GM18507 (cell line): ENCODE results near the gene GINM1.

Experiments used
- DNase-seq: peaks from one replicate; pipeline ENCODE4 v3.0.0; 2011; ENCODE audit warnings: low read depth; ENCODE audit not compliant: insufficient read length; ENCODE audit errors: extremely low spot score
- FAIRE-seq: peaks from 2 replicates; lab custom pipeline; 2011; peaks lifted over from hg19 to GRCh38; lab: Jason Lieb, UNC

Gene GINM1

DNA sequence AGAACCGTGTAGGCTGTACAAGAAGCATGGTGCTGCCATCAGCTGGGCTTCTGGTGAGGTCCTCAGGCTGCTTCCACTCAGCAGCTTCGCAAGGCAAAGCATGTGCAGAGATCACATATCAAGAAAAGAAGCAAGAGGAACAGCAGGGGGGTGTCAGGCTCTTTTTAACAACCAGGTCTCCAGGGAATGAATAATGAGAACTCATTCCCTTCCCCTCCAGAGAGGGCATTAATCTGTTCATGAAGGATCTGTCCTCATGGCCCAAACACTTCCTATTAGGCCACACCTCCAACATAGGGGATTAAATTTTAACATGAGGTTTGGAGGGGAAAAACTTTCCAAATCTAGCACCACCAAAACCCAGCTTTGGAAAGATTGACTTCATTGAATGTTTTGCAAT is 20.0 kb downstream of the GINM1 start:
- no peak for DNase-seq
- no peak for FAIRE-seq

DNA sequence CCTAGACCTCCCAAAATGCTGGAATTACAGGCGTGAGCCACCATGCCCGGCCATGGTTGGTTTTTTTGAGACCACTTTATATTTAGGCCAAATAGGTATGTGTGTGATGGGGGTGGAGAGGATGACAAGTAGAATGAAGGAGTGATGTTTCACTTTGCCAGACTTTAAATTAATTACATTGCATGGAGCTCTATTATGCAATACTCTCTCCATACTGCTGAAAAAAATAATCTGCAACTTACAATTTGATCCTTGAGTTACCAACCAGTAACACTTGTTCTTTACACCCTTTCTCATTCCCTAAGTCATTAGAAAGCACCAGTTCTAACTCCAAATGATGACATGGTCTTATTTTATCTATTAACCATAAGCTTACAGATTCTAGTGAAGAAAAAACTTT is 26.8 kb downstream of the GINM1 start:
- FAIRE-seq, result no peak
- no peak for DNase-seq

DNA sequence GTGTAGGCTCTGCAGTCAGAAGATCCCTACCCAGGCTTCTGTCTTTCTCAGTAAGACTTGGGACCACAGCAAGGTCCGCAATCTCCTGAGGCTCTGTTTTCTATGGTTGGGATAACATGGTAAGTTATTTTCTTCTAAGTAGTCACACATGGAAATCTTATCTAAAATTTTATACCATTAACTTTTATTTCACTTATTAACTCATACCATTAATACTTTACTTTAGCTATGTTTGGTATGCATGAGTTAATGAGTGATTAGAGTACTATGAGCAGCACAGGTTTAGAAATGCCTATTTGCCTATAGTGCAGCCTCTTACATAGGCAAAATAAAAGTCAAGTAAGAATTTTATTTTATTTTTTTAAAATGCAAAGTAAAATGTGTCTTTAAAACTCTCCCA is 27.2 kb downstream of the GINM1 start:
- FAIRE-seq (no peak), DNase-seq (no peak)

DNA sequence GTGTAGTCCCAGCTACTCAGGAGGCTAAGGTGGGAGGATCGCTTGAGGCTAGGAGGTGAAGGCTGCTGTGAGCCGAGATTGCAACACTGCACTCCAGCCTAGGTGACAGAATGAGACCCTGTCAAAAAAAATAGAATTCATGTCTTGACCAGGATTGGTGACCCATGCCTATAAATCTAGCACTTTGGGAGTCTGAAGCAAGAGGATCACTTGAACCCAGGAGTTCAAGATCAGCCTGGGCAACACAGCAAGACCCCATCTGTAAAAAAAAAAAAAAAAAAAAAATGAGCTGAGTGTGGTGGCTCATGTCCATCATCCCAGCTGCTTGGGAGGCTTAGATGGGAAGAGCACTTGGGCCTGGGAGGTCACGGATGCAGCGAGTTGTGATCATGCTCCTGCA is 34.3 kb downstream of the GINM1 start:
- DNase-seq (no peak), FAIRE-seq (no peak)

DNA sequence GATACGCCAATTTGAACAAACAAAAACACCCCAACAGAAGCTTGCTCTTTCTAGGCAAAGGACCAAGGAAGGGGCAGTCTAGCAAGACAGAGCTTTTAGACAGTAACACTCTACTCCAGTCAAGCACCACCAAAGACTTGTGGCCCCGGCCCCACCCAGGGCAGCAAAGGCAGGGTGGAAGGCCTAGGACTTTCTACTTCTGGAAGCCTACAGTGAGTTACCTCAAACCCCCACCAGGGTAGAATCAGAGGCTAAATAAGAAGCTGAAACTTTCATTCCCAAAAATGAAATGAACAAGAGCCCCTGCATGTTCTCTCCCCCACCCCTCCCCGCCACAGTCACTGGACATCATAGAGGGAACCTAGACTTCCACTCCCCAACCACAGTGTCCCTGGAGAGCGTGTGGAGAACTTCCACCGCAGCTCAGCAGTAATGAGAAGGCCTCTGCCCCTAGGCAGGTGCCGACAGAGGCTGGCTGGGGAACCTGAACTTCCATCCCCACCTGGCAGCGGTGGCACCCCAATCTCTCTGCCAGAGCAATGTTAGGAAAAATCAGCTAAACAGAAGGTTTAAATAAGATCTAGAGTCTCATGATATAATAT is 42.3 kb downstream of the GINM1 start:
- no peak for DNase-seq
- no peak for FAIRE-seq

DNA sequence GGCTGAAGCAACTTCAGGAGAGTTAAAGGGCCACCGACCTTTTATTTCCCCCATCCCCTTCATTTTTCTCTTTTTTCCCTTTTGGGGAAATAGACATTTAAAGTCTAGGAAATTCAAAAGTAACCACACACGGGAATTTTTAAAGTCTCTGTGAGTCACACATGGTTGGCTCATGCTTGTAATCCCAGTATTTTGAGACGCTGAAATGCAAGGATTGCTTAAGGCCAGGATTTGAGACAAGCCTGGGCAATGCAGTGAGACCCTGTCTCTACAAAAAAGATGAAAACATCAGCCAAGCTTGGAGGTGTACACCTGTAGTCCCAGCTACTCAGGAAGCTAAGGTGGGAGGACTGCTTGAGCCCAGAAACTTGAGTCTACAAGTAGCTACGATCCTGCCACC is 48.2 kb downstream of the GINM1 start:
- FAIRE-seq (no peak), DNase-seq (no peak)

DNA sequence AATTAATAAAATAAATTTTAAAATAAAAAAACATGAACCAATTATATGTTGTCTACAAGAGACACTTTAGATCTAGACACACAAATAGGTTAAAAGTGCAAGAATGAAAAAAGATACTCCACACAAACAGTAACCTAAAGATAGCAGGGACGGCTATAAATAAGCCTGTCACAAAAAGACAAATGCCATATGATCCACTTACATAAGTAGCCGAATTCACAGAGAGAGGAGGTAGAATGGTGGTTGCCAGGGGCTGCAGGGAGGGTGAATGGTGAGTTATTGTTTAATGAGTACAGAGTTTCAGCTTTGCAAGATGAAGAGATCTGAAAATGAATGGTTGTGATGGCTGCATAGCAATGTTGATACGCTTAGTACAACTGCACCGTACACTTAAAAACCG is 49.6 kb downstream of the GINM1 start:
- no peak for FAIRE-seq
- DNase-seq, result no peak

DNA sequence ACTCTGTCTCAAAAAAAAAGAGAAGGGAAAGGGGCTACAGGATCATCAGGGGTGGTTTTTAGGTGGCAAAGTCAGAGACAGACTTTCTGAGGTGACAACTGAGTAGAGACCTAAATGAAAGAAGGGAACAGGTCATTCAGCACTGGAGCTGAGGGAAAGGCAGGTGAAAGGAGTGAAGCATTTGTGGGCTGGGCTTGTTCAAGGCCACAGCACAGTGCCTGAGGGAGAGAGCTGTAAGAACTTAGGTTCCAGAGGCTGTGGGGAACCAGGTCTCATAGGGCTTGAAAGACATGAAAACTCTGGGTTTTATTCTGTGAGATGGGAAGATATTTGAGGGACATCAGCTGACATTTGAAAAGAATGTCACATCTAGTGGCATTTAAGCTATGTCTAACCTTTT is 61.5 kb downstream of the GINM1 start:
- no peak for FAIRE-seq
- no peak for DNase-seq

DNA sequence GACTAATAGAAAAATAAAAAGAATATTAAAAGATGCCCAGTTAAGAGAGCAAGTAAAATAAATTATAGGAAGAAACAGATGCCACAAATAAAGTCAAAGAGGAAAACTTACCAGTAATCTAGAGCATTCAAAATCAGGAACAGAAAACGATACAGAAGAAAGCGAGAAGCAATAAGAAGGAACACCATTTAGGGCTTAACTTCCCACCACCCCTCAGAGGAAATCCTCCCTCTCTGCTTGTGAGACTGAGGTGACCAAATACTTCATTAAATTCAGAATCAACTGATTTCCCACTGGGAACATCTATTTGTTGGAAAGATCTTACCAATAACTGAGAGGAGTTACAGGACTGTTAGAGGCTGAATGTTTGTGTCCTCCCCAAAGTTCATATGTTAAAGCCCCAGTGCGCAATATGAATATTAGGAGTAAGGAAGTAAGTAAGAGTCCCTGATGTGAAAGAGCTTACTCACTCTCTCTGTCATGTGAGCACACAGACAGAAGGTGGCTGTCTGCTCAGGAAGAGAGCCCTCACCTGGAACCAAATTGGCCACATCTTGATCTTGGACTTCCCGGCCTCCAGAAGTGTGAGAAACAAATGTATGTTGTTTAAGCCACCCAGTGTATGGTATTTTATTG is 62.8 kb downstream of the GINM1 start:
- FAIRE-seq, result peak; percentile 88
- DNase-seq, result no peak

DNA sequence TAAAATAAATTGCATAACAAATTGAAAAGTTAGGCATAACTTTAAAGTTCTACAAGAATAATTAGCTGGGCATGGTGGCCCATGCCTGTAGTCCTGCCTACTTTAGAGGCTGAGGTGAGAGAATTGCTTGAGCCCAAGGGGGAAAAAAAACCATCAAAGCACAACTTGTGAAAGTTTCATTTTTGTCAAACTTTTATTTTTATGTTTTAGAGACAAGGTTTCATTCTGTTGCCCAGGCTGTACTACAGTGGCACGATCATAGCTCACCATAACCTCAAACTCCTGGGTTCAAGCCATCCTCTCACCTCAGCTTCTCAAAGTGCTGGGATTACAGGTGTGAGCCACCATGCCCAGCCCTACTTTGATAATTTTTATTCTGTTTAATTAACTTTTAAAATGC is 68.1 kb downstream of the GINM1 start:
- DNase-seq (no peak), FAIRE-seq (peak; percentile 49)

DNA sequence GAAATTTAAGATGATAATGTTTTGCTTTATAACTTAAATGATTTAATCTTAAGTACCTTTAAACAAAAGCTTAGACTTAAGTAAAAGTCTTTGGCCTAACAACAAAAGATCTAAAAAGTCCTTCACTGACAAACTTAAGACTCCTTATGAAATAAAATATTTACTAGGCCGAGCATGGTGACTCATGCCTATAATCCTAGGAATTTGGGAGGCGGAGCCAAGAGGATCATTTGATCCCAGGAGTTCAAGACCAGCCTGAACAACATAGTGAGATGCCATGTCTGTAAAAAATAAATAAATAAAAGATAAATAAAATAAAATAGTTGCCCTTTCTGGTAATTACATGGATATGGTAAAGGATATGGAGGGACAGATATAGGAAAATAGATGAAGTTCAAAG is 69.9 kb downstream of the GINM1 start:
- FAIRE-seq (no peak), DNase-seq (no peak)
